ENCODE results near the gene TMEM107. TPM values are rescaled to one million over a fixed set of nuclear protein-coding genes. Genes with fewer than 3 reads are reported as not detected.

Gene TMEM107
- total RNA-seq, 2 donors from 2014 or later, result 45.1 to 50.8 TPM

DNA sequence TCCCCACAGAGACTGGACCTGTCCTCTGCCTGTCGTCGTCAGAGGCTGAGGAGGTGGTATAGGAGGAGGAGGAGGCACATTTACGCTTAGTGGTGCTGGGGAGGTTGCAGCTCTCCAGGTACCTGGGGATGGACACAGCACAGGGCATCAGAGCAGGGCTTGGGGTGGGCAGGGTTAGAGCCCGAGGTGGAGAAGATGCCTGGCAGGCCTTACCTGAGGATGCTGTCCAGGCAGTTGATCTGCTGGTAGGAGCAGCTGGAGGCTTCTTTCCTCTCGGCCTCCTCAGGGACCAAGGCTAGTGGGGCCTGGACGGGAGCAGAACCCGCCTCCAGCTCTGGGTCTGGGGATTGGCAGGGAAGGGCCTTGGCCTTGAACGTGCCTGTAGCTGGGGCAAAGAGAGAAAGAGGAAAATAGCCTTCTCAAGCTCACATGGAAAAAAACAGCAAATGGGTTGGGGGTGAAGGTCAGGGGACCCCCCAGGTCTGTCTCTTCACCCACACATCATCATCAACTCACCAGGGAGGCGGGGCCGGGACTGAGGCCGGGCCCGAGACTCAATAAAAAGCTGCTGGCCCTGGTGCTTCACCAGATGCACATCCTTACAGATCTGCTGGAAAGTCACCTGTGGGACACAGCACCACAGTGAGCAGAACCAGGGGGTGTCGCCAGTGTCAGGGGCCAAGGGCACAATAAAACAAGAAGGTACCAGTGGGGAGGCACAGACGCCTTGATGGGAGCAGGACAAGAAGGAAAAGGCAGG, 29.6 kb downstream of the TMEM107 start:
- Mint-ChIP-seq H3K27ac (no peak overlapping the region), H3K27me3 (ENCODE audit: low read depth) (no peaks in the 10 kb centered on the region), H3K4me3 (no peak overlapping the region), H3K9me3 (no peaks in the 10 kb centered on the region), H3K4me1 (ENCODE audit: low read depth) (peaks cover 8% of the 10 kb centered on the region), H3K36me3 (ENCODE audit: insufficient read depth in 2 of 2) (peaks cover 6 to 29% of the 10 kb centered on the region in 2 donors)
- ATAC-seq (replicated peaks in 1 of 2) (no peak), DNase-seq (no peak)

DNA sequence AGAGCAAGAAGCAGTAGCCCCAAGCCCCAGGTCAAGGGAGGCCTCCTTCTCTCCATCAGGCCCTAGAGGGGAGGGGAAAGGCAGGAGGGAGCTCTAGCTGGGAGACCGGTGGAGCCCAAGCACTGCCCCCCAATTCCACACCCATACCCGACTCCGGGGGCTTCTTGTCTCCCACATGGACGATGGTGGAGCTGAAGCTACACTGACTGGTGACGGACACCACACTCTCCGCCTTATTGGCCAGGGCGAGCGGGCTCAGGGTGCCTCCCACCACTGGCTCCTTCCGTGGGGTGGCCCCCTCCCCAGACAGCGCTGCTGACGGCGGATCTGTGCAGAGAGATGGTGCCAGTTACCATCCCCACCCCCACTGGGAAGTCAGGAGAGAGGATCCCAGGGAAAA, 30.4 kb downstream of the TMEM107 start:
- Mint-ChIP-seq H3K27ac (no peak overlapping the region), H3K4me3 (no peak overlapping the region), H3K27me3 (ENCODE audit: low read depth) (no peaks in the 10 kb centered on the region), H3K9me3 (no peaks in the 10 kb centered on the region), H3K36me3 (ENCODE audit: insufficient read depth in 2 of 2) (peaks cover 9 to 29% of the 10 kb centered on the region in 2 donors), H3K4me1 (ENCODE audit: low read depth) (peaks cover 4% of the 10 kb centered on the region)
- ATAC-seq (replicated peaks in 1 of 2) (no peak), DNase-seq (no peak)

DNA sequence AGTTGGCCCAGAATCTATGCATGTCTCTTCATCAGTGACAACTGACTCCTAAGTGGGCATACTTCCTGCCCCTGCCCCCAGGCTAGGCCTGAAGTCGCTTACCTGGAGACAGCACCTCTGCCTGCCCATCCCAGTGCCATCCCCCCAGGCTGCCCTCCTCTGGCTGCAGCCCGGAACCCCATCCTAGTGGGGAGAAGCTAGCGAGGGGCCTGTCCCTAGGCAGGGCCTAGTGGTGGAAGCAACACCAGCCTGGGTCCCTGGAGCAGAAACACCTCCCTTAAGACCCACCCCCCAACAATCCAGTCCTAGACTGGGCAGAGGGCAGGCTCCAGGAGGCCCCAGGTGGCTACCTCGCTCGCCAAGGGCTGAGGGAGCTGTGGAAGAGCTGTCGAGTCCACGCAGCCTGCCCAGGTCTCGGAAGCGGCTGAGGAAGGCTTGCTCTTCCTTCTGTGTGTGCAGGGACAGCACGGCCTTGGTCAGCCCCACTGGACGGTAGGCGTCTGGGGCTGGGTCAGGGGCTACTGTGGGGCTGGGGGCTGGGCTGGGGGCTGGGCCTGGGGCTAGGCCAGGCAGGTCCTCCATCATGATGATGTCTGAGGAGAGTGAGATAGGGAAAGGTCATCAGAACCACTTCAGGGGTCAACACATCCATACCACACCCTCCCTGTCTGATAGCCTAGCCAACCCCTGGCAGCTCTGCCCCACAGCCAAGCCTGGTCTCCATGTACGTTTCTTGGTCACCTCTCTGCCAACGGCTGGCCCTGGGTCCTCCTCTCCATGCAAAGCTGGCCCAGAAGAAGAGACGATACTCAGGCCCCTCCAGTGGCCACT, 31.6 kb downstream of the TMEM107 start:
- ATAC-seq (replicated peaks in 1 of 2) (no peak), DNase-seq (no peak)
- Mint-ChIP-seq H3K36me3 (ENCODE audit: insufficient read depth in 2 of 2) (peaks cover 9 to 31% of the 10 kb centered on the region in 2 donors), H3K27me3 (ENCODE audit: low read depth) (no peaks in the 10 kb centered on the region), H3K4me1 (ENCODE audit: low read depth) (peaks cover 4% of the 10 kb centered on the region), H3K9me3 (no peaks in the 10 kb centered on the region), H3K27ac (no peak overlapping the region), H3K4me3 (no peak overlapping the region)

DNA sequence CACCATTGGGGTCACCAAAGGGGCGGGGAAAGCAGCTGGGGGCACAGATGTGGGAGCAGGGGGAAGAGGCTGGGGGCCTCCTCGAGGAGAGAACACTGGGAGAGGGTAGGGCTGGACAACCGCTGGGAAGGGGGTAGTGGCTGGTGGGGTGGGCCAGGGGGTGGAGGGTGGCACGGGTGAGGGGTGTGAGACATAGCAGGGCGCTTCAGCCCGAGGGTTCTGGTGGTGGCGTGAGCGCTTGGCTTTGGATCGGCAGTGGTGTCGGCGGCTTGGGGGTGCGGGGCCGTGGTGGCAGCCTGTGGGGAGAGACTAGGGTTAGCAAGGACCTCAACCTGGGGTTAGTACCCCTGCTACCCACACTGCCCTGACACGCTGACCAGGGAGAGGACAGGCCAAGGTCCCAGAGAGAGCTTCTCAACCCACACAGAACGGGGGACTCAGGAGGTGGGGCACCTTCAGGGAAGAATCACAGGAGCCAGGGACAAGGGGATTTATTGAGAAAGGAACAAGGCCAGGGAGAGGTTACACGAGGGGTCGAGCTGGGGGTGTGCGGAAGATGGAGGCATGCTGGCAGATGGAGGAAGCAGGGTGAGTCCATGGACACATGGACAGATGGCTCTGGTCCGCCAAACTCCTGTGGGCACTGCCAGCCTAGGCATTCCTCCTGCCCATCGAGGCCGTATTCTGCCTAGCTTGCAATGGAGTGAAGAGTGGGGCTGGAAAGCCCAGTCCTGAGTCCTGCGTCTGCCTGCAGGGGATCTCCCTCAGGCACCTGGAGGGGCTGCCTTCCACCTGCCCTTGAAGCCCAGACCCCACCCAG, 32.4 kb downstream of the TMEM107 start:
- ATAC-seq (replicated peaks in 1 of 2) (no peak), DNase-seq (no peak)
- peaks cover 12 to 26% of the 10 kb centered on the region in 2 donors for H3K36me3 Mint-ChIP-seq (ENCODE audit: insufficient read depth in 2 of 2)
- H3K4me1 Mint-ChIP-seq (ENCODE audit: low read depth), result no peaks in the 10 kb centered on the region
- H3K27ac Mint-ChIP-seq, result peak overlapping the region; percentile 8
- H3K4me3 Mint-ChIP-seq, result no peak overlapping the region
- H3K9me3 Mint-ChIP-seq, result no peaks in the 10 kb centered on the region
- H3K27me3 Mint-ChIP-seq (ENCODE audit: low read depth), result no peaks in the 10 kb centered on the region

DNA sequence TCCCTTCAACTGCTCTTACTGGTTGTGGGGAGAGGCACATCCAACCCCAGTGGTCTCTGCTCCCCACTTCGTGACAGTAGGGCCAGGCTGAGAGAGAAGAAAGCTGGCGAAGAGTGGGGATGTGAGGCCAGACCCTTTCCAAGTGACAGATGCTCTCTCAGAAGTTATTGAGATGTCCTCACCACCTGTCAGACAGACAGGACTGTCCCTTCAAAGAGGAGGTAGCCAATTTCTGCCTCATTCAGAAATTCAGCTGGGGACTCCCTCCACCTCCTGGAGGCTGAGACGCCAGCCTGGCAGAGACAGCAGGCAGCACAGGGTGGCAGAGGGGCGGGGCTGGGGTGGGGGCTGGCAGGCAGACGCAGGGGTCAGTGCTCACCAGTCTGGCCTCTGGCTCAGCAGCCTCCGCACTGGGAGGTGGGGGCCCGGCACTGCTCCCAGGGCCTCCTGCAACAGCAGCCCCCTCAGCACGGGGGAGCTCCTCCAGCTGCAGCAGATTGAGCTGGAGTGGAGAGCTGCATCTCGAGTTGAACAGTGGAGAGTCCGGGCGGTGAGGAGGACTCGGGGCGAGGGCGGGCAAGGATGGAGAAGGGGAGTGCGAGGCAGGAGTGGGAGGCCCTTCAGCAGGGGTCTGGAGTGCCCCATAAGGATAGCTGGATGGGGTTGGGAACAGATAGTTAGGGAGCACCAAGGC, 33.1 kb downstream of the TMEM107 start:
- no peak overlapping the region for H3K4me3 Mint-ChIP-seq

DNA sequence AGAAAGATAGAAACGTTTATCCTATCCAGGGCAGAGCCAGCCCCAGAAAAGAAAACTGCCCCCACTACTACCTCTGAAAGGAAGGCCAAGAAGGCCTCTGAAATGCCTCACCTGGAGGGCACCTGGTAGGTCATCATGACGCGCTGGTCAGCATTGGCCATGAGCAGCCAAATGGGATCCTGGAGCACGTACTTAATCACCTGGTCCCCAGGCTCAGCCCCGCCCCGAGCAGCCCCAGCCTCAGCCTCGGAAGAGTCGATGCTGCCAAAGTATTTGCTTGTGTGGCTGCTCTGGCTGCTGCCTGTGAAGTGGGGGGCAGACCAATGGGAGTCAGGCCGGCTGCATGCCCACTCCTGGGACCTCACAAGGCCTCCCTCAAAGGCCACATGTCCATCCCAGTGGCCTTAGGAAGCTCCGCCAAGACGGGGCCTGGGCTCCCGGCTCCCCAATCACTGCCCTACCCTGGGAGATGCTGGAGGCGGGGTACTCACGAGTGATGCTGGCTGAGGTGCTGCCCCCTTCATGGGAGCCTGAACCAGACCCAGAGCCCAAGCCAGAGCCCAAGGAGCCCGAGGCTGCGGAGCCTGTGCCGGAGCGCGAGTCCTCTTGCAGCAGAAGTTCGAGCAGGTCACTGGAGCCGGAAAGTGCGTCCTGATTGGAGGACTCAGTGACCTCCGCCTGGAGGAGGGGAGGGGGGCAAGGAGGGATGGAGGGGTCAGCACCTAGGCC, 33.9 kb downstream of the TMEM107 start:
- ATAC-seq (replicated peaks in 1 of 2), result no peak
- Mint-ChIP-seq H3K36me3 (ENCODE audit: insufficient read depth in 2 of 2) (peaks cover 9 to 20% of the 10 kb centered on the region in 2 donors), H3K27me3 (ENCODE audit: low read depth) (no peaks in the 10 kb centered on the region), H3K4me3 (no peak overlapping the region), H3K27ac (no peak overlapping the region), H3K9me3 (no peaks in the 10 kb centered on the region), H3K4me1 (ENCODE audit: low read depth) (no peaks in the 10 kb centered on the region)
- no peak for DNase-seq

More for the DNA sequence above, 33.1 kb downstream of the TMEM107 start:
- H3K4me1 Mint-ChIP-seq (ENCODE audit: low read depth), result no peaks in the 10 kb centered on the region
- H3K36me3 Mint-ChIP-seq (ENCODE audit: insufficient read depth in 2 of 2), result peaks cover 12 to 22% of the 10 kb centered on the region in 2 donors
- no peaks in the 10 kb centered on the region for H3K27me3 Mint-ChIP-seq (ENCODE audit: low read depth)
- DNase-seq, result no peak
- H3K27ac Mint-ChIP-seq, result no peak overlapping the region
- H3K9me3 Mint-ChIP-seq, result no peaks in the 10 kb centered on the region
- no peak for ATAC-seq (replicated peaks in 1 of 2)

DNA sequence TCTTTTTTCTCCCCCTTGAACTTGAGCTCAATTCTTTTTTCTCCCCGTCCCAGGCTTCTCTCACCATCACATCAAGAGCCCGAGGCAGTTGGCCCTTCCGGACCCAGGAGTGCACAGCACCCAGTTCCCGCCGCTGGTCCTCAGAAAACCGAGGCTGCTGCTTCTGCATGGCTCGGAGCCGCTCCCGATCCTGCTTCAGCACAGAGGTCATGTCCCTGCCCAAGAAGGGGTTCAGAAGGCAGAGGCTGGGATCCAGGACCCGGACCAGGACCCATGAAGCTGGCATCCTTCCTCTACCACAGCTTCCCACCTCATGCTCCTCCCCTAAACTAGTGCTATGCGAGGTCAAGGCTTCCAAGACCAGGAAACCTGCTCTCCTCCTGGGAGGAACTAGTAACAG, 34.4 kb downstream of the TMEM107 start:
- no peak overlapping the region for H3K27ac Mint-ChIP-seq
- DNase-seq (no peak), ATAC-seq (replicated peaks in 1 of 2) (no peak)
- H3K4me1 Mint-ChIP-seq (ENCODE audit: low read depth), result no peaks in the 10 kb centered on the region
- peaks cover 9 to 17% of the 10 kb centered on the region in 2 donors for H3K36me3 Mint-ChIP-seq (ENCODE audit: insufficient read depth in 2 of 2)
- H3K27me3 Mint-ChIP-seq (ENCODE audit: low read depth), result no peaks in the 10 kb centered on the region
- no peaks in the 10 kb centered on the region for H3K9me3 Mint-ChIP-seq
- no peak overlapping the region for H3K4me3 Mint-ChIP-seq

DNA sequence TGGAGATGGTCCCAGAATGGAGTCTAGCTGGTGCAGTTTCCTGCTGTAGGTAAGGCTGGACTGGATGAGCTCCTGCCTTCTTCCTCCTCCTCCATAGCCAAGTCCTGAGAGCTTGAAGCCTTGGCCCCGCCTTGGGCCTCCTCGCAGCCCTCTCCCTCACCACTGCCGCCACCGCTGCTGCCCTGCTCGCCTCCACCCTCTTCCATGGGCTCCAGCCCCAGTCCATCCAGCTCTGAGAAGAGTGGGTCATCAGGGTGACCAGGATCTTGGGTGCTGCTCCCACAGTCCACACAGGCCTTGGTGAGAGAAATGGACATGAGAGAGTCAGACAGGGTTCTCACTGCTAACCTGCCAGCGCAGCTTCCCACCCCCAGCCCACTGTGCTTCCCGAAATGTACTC, 35.1 kb downstream of the TMEM107 start:
- Mint-ChIP-seq H3K27ac (no peak overlapping the region), H3K27me3 (ENCODE audit: low read depth) (no peaks in the 10 kb centered on the region), H3K4me3 (no peak overlapping the region), H3K4me1 (ENCODE audit: low read depth) (no peaks in the 10 kb centered on the region), H3K36me3 (ENCODE audit: insufficient read depth in 2 of 2) (peaks cover 7 to 12% of the 10 kb centered on the region in 2 donors), H3K9me3 (no peaks in the 10 kb centered on the region)
- DNase-seq (no peak), ATAC-seq (replicated peaks in 1 of 2) (no peak)

DNA sequence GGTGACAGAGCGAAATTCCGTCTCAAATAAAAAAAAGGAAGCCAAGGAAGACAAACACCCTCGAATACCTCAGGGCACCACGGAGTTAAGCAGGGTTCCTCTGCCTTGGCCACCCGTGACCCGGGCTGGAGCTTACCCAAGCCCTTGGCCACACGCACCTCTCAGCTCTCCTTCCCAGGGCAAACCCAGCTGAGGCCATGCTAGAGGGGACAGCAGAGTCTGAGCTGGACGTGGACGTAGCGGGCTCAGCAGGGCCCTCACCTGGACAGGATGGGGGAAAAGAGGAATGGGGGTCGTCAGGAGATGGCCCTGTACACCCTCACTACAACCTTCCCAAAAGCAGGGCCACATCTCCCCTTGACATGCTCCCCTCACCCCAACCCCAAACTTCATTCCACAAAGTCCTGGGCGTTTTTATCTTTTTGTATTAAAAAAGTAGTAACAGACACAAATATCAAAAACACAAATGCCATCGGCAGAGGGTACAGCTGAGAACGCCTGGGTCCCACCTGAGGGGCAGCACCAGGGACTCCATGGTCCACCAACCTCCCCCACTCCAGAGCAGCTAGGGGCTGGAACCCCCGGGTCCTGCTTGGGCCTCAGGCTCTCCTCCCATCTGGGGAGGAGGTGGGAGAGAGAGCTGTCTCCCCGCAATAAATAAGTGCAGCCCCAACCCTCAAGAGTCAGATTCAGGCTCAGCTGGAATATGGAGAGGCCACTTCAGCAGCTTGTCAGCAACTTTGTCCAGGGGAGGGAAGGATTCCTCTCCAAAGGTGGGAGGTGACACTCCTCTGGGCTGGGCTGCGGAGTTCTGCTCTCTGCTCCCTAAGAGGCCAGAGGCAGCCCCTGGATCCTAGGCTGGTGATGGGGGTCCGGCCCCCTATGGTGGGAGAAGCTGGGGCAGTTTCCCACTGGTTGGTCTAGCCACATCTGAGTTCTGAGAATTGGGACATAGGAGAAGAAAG, 35.8 kb downstream of the TMEM107 start:
- no peak overlapping the region for H3K27ac Mint-ChIP-seq
- no peak for DNase-seq
- H3K4me1 Mint-ChIP-seq (ENCODE audit: low read depth), result no peaks in the 10 kb centered on the region
- peaks cover 7% of the 10 kb centered on the region in 2 donors for H3K36me3 Mint-ChIP-seq (ENCODE audit: insufficient read depth in 2 of 2)
- no peaks in the 10 kb centered on the region for H3K27me3 Mint-ChIP-seq (ENCODE audit: low read depth)
- ATAC-seq (replicated peaks in 1 of 2), result no peak
- no peak overlapping the region for H3K4me3 Mint-ChIP-seq
- H3K9me3 Mint-ChIP-seq, result no peaks in the 10 kb centered on the region

DNA sequence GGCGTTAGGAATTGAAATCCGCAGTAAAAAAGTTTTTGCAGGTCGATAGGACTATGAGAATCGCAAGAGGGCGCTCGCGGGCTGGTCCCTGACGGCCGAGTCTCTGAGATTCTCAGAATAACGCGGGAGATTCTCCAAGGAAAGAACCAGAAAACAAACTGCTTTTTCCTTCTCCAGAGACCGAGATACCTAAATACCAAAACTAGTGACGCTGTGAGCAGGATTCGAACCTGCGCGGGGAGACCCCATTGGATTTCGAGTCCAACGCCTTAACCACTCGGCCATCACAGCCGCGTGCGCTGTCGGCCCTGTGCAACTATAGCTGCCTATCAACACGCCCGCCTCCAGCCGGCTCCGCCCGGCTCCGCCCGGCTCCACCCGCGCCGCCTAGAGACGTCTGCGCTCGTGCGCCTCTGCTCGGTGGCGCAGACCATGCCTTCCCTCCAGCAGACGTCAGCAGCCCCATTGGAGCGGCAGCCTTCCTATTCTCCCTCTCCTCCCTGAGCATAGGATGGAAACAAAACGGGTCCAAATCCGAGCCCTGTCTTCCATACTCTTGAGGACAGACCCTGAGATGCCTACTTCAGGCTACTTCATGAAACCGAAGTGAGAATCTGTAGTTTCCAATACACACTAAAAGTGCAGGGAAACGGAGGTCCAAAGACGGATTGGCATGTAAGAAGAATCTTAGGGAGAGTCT, 37.4 kb downstream of the TMEM107 start:
- Mint-ChIP-seq H3K4me3 (no peak overlapping the region), H3K9me3 (no peaks in the 10 kb centered on the region), H3K27me3 (ENCODE audit: low read depth) (no peaks in the 10 kb centered on the region), H3K4me1 (ENCODE audit: low read depth) (no peaks in the 10 kb centered on the region), H3K27ac (no peak overlapping the region), H3K36me3 (ENCODE audit: insufficient read depth in 2 of 2) (peaks cover 5 to 7% of the 10 kb centered on the region in 2 donors)
- DNase-seq (peak; percentile 96 to 97), ATAC-seq (replicated peaks in 1 of 2) (peak; percentile 94)

DNA sequence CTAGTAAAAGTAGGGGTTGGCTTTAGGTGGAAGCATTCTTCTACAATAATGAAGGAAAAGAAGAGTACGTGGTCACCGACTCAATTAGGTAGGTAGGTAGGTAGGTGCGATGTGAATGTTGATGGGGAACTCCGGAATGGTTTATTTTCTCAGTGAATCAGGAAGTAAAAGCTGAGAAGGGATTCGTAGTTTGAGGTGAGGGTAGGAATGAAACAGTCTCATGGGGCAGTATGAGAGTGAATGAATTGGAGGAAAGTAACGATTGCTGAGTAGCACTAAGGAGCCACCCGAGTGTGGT, 37.9 kb downstream of the TMEM107 start:
- no peaks in the 10 kb centered on the region for H3K4me1 Mint-ChIP-seq (ENCODE audit: low read depth)
- H3K27me3 Mint-ChIP-seq (ENCODE audit: low read depth), result no peaks in the 10 kb centered on the region
- H3K27ac Mint-ChIP-seq, result no peak overlapping the region
- DNase-seq, result no peak
- no peak for ATAC-seq (replicated peaks in 1 of 2)
- H3K36me3 Mint-ChIP-seq (ENCODE audit: insufficient read depth in 2 of 2), result peaks cover 5 to 7% of the 10 kb centered on the region in 2 donors
- H3K9me3 Mint-ChIP-seq, result no peaks in the 10 kb centered on the region
- no peak overlapping the region for H3K4me3 Mint-ChIP-seq
